ENCODE data around the gene GSG1L. TPM values are rescaled to one million over a fixed set of nuclear protein-coding genes. Genes with fewer than 3 reads are reported as not detected.

The GSG1L gene
- total and polyA plus RNA-seq, 4 donors: not detected

DNA sequence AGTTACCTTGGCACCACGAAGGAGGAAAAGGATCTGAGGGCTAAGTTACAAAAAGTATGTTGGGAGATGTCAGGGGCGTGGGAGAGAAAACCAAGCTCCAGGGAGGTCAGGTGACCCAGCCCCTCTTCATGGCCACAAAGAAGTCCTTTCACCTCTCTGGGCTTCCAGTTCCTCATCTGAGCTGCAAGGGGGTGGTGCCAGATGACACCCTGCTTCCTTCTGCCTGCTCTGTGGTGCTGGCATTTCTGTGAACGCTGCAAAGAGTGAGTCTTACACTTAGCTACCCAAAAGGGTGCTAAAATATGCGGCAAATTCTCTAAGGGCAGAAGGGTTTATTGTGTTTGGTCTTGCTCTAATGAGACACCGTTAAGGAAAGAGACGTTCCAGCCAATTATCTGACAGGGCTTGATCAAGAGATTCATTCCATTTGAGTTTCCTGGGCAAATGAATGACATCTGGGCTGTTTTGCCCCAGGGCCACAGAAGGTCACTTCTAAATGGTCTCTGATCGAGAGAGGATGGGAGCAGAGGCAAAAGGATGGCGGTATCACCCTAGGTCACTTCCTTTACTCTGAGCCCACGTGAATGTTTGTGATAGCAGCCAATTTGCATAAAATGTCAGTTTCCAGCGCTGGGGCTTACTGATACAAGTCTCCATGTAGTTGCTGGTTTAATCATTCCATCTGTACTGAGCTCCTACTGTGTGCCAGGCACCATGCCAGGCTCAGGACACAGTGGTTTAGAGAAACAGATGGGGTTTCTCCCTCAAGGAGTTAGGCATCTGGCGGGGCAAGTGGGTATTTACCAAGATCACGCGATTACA lies 303.3 kb downstream of the GSG1L start:
- Histone ChIP-seq H3K27me3 (ENCODE audit: control insufficient read depth in 4 of 4, insufficient read depth in 4 of 4, low read length in 3 of 4) (no peaks in the 10 kb centered on the region), H3K9ac (ENCODE audit: low read depth in 1 of 2, low read length in 2 of 2) (no peak overlapping the region), H3K4me1 (ENCODE audit: control insufficient read depth in 4 of 4, insufficient read depth in 4 of 4, low read length in 3 of 4) (no peaks in the 10 kb centered on the region), H3K4me3 (ENCODE audit: low read depth in 1 of 3, low read length in 3 of 3) (no peak overlapping the region), H3K9me3 (ENCODE audit: control insufficient read depth in 4 of 4, low read length in 3 of 4) (peaks cover 0 to 3% (median under 1%) of the 10 kb centered on the region in 4 donors), H3K27ac (ENCODE audit: low read depth in 1 of 2, low read length in 2 of 2) (no peak overlapping the region), H3K36me3 (ENCODE audit: control insufficient read depth in 4 of 4, insufficient read depth in 3 of 4, low read depth in 1 of 4, low read length in 3 of 4) (peaks cover 0 to 10% (median 8%) of the 10 kb centered on the region in 4 donors)
- DNase-seq (ENCODE audit: low spot score): no peak
- WGBS: 81% methylated on average over 13 of the region's 13 CpGs
- no peak for TF ChIP-seq TAF1 (conservative IDR thresholded peaks at IDR 0.05)

DNA sequence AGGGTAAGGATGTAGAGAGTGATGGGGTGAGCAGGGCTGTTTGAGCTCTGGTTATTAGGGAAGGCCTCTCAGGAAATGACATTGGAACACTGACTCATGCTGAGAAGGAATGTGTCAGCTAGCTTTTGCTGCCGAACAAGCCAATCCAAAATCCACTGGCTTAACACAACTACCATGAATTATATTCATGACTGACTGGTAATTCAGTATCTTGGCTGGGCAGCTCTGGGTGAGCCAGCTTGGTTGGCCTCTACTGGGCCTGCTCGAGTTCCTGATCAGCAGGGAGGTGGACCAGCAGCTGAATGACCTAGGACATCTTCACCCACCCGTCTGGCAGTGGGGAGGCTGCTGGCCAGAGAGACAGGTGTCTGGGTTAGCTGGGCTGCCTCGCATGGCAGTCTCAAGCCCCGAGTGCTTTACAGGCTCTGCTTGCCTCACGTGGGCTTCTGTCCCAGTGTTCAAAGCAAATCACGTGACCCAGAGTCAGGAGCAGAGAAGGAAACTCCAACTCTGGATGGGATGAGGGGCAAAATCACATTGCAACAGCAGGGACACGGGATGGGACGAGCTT lies 304.1 kb downstream of the GSG1L start:
- WGBS: 89% methylated on average over 9 of the region's 9 CpGs
- no peak overlapping the region for H3K4me3 ChIP-seq (ENCODE audit: low read depth in 1 of 3, low read length in 3 of 3)
- H3K27ac ChIP-seq (ENCODE audit: low read depth in 1 of 2, low read length in 2 of 2): no peak overlapping the region
- TF ChIP-seq, protein P1, sequence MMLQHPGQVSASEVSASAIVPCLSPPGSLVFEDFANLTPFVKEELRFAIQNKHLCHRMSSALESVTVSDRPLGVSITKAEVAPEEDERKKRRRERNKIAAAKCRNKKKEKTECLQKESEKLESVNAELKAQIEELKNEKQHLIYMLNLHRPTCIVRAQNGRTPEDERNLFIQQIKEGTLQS (IDR thresholded peaks at IDR 0.05): no peak
- TF ChIP-seq EGR1 (IDR thresholded peaks at IDR 0.05; ENCODE audit: low read depth in 2 of 2): no peak
- no peak for TF ChIP-seq RAD21 (IDR thresholded peaks at IDR 0.05)
- TF ChIP-seq YY1 (IDR thresholded peaks at IDR 0.05): no peak
- TF ChIP-seq GABPA (IDR thresholded peaks at IDR 0.05 in 1 of 2, conservative IDR thresholded peaks at IDR 0.05 in 1 of 2): no peak
- TF ChIP-seq, protein P2, sequence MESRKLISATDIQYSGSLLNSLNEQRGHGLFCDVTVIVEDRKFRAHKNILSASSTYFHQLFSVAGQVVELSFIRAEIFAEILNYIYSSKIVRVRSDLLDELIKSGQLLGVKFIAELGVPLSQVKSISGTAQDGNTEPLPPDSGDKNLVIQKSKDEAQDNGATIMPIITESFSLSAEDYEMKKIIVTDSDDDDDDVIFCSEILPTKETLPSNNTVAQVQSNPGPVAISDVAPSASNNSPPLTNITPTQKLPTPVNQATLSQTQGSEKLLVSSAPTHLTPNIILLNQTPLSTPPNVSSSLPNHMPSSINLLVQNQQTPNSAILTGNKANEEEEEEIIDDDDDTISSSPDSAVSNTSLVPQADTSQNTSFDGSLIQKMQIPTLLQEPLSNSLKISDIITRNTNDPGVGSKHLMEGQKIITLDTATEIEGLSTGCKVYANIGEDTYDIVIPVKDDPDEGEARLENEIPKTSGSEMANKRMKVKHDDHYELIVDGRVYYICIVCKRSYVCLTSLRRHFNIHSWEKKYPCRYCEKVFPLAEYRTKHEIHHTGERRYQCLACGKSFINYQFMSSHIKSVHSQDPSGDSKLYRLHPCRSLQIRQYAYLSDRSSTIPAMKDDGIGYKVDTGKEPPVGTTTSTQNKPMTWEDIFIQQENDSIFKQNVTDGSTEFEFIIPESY (IDR thresholded peaks at IDR 0.05): no peak
- TF ChIP-seq, protein P3, sequence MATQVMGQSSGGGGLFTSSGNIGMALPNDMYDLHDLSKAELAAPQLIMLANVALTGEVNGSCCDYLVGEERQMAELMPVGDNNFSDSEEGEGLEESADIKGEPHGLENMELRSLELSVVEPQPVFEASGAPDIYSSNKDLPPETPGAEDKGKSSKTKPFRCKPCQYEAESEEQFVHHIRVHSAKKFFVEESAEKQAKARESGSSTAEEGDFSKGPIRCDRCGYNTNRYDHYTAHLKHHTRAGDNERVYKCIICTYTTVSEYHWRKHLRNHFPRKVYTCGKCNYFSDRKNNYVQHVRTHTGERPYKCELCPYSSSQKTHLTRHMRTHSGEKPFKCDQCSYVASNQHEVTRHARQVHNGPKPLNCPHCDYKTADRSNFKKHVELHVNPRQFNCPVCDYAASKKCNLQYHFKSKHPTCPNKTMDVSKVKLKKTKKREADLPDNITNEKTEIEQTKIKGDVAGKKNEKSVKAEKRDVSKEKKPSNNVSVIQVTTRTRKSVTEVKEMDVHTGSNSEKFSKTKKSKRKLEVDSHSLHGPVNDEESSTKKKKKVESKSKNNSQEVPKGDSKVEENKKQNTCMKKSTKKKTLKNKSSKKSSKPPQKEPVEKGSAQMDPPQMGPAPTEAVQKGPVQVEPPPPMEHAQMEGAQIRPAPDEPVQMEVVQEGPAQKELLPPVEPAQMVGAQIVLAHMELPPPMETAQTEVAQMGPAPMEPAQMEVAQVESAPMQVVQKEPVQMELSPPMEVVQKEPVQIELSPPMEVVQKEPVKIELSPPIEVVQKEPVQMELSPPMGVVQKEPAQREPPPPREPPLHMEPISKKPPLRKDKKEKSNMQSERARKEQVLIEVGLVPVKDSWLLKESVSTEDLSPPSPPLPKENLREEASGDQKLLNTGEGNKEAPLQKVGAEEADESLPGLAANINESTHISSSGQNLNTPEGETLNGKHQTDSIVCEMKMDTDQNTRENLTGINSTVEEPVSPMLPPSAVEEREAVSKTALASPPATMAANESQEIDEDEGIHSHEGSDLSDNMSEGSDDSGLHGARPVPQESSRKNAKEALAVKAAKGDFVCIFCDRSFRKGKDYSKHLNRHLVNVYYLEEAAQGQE (IDR thresholded peaks at IDR 0.05): no peak
- TF ChIP-seq HNF4A (conservative IDR thresholded peaks at IDR 0.05): no peak
- TF ChIP-seq FOXA1 (IDR thresholded peaks at IDR 0.05): no peak
- TF ChIP-seq TAF1 (conservative IDR thresholded peaks at IDR 0.05): no peak
- no peak for TF ChIP-seq HNF4G (IDR thresholded peaks at IDR 0.05)
- TF ChIP-seq, protein P4, sequence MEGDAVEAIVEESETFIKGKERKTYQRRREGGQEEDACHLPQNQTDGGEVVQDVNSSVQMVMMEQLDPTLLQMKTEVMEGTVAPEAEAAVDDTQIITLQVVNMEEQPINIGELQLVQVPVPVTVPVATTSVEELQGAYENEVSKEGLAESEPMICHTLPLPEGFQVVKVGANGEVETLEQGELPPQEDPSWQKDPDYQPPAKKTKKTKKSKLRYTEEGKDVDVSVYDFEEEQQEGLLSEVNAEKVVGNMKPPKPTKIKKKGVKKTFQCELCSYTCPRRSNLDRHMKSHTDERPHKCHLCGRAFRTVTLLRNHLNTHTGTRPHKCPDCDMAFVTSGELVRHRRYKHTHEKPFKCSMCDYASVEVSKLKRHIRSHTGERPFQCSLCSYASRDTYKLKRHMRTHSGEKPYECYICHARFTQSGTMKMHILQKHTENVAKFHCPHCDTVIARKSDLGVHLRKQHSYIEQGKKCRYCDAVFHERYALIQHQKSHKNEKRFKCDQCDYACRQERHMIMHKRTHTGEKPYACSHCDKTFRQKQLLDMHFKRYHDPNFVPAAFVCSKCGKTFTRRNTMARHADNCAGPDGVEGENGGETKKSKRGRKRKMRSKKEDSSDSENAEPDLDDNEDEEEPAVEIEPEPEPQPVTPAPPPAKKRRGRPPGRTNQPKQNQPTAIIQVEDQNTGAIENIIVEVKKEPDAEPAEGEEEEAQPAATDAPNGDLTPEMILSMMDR (IDR thresholded peaks at IDR 0.05; ENCODE audit: low read depth, low read length, missing input control): no peak
- TF ChIP-seq, protein P5, sequence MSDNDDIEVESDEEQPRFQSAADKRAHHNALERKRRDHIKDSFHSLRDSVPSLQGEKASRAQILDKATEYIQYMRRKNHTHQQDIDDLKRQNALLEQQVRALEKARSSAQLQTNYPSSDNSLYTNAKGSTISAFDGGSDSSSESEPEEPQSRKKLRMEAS (IDR thresholded peaks at IDR 0.05): no peak
- TF ChIP-seq RXRA (IDR thresholded peaks at IDR 0.05): no peak
- no peak for TF ChIP-seq JUND (IDR thresholded peaks at IDR 0.05)
- H3K27me3 ChIP-seq (ENCODE audit: control insufficient read depth in 4 of 4, insufficient read depth in 4 of 4, low read length in 3 of 4): no peaks in the 10 kb centered on the region
- H3K4me1 ChIP-seq (ENCODE audit: control insufficient read depth in 4 of 4, insufficient read depth in 4 of 4, low read length in 3 of 4): no peaks in the 10 kb centered on the region
- H3K9ac ChIP-seq (ENCODE audit: low read depth in 1 of 2, low read length in 2 of 2): no peak overlapping the region
- peaks cover 0 to 2% (median under 1%) of the 10 kb centered on the region in 4 donors for H3K9me3 ChIP-seq (ENCODE audit: control insufficient read depth in 4 of 4, low read length in 3 of 4)
- peaks cover 0 to 10% (median 6%) of the 10 kb centered on the region in 4 donors for H3K36me3 ChIP-seq (ENCODE audit: control insufficient read depth in 4 of 4, insufficient read depth in 3 of 4, low read depth in 1 of 4, low read length in 3 of 4)
- DNase-seq (ENCODE audit: low spot score): no peak
